Glutamatergic neuron (in vitro differentiated cells): ENCODE results near the gene C8G. TPM values are rescaled to one million over a fixed set of nuclear protein-coding genes. Genes with fewer than 3 reads are reported as not detected.

Source experiments
- DNase-seq: peaks from one replicate; pipeline ENCODE4 v3.0.0; 2022
- H3K27ac Mint-ChIP-seq: one replicate; pipeline ENCODE4 v1.8.0; 2020; ENCODE audit warnings: mild to moderate bottlenecking, mixed read lengths, inconsistent platforms; ENCODE audit not compliant: unreplicated experiment
- H3K27me3 Mint-ChIP-seq: one replicate; pipeline ENCODE4 v1.8.0; 2020; ENCODE audit warnings: mild to moderate bottlenecking, moderate library complexity, mixed read lengths, inconsistent platforms; ENCODE audit not compliant: unreplicated experiment
- H3K36me3 Mint-ChIP-seq: one replicate; pipeline ENCODE4 v1.8.0; 2020; ENCODE audit warnings: mild to moderate bottlenecking, mixed read lengths, inconsistent platforms; ENCODE audit not compliant: unreplicated experiment
- H3K4me1 Mint-ChIP-seq: one replicate; pipeline ENCODE4 v1.8.0; 2020; ENCODE audit warnings: mild to moderate bottlenecking, low read depth, mixed read lengths, inconsistent platforms; ENCODE audit not compliant: unreplicated experiment
- H3K4me3 Mint-ChIP-seq: one replicate; pipeline ENCODE4 v1.8.0; 2020; ENCODE audit warnings: mild to moderate bottlenecking, mixed read lengths, inconsistent platforms; ENCODE audit not compliant: unreplicated experiment
- H3K9me3 Mint-ChIP-seq: one replicate; pipeline ENCODE4 v1.8.0; 2020; ENCODE audit warnings: mild to moderate bottlenecking, moderate library complexity, mixed read lengths, inconsistent platforms; ENCODE audit not compliant: unreplicated experiment
- CTCF ChIP-seq: fragments of 200-600 bp; sonication (generic); IDR thresholded peaks from one replicate; pipeline ENCODE4 v1.5.0; 2021; ENCODE audit not compliant: partially characterized antibody, unreplicated experiment
- total RNA-seq: library from RNA; stranded (reverse); fragmentation: NEBNext Ultra II Directional; extraction: Animal tissue kit (Norgen Biotek cat#: 25700); gene quantifications from one replicate; pipeline ENCODE4 v1.2.1, GENCODE V29; 2021; ENCODE audit not compliant: unreplicated experiment

Gene C8G
- total RNA-seq, 1 donor from 2014 or later, result 14.5 TPM

DNA sequence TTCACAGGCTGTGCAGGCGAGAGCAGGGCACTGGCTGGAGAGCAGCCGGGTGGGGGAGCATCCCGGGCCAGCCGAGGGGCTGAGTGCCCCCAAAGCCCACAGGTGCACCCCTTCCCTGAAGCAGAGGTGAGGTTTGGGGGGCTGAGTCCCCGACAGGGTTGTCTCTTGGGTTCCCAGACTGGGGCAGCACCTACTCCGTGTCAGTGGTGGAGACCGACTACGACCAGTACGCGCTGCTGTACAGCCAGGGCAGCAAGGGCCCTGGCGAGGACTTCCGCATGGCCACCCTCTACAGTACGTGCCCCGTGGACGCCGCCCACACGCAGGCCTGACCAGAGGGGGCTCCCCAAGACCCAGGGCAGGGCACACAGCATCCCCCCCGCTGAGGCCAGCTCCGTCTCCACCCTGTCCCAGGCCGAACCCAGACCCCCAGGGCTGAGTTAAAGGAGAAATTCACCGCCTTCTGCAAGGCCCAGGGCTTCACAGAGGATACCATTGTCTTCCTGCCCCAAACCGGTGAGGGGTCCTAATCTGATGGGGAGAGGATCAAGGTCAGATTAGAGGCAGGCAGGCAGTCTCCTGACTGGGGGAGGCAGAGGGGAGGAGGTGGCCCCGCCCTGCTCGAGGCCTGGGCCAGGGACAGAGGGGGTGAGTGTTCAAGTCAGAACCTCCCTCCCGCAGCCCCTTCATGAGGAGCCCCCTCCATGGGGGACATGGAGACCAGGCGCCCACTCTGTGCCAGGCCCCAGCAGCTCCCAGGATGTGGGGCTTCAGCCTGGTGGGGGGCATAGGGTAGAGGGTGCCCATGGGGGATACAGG is 34.9 kb downstream of the C8G start:
- Mint-ChIP-seq H3K36me3 (no peaks in the 10 kb centered on the region), H3K27ac (no peak overlapping the region), H3K9me3 (peaks cover 7% of the 10 kb centered on the region), H3K4me1 (peaks cover 4% of the 10 kb centered on the region), H3K4me3 (no peak overlapping the region), H3K27me3 (peaks cover 5% of the 10 kb centered on the region)
- DNase-seq, result no peak
- no peak for TF ChIP-seq CTCF

DNA sequence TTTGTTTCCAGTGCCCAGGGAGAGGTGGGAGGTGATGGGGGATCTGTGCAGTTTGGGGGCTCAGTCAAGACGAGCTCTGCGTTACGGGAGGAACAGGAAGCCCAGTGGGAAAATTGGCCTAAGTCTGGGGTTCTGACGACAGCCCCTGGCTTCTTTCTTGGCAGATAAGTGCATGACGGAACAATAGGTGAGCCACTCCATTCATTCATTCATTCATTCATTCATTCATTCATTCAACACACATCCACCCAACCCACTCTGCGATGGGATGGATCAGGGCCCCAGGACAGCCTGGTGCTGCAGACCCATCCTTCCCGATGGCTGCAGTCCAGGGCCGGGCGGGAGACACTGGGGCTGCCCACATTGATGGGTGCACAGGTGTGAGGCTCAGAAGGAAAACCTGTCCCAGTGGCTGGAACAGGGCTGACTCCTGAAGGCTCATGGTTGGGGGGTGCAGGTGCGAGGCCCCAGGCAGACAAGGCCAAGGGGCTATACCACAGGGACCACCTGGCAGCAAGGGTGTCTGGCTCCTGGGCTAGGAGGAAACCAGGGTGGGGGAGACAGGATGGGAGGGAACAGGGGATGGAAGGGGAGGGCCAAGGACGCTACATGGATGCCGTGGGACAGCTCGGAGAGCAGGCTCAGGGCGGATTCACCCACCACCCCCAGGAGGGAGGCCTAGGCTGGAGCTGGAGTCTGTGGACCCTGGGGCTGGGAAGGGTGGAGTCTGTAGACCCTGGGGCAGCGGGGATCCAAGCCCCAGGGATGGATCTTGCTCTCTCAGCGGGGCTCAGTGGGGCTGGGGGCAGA is 35.8 kb downstream of the C8G start:
- peaks cover 4% of the 10 kb centered on the region for H3K4me1 Mint-ChIP-seq
- no peak overlapping the region for H3K4me3 Mint-ChIP-seq
- H3K9me3 Mint-ChIP-seq, result peaks cover 5% of the 10 kb centered on the region
- peaks cover 5% of the 10 kb centered on the region for H3K27me3 Mint-ChIP-seq
- DNase-seq, result no peak
- H3K27ac Mint-ChIP-seq, result no peak overlapping the region
- TF ChIP-seq CTCF, result no peak
- H3K36me3 Mint-ChIP-seq, result no peaks in the 10 kb centered on the region

- peaks cover 10% of the 10 kb centered on the region for H3K27me3 Mint-ChIP-seq
- peaks cover 7% of the 10 kb centered on the region for H3K9me3 Mint-ChIP-seq
- no peak for TF ChIP-seq CTCF
- no peaks in the 10 kb centered on the region for H3K36me3 Mint-ChIP-seq
- no peak overlapping the region for H3K4me3 Mint-ChIP-seq
- H3K4me1 Mint-ChIP-seq, result peaks cover 4% of the 10 kb centered on the region
- H3K27ac Mint-ChIP-seq, result no peak overlapping the region
- DNase-seq, result no peak
Measured at GRCh38 chr9:136981588-136982231, 36.7 kb downstream of the C8G start.

DNA sequence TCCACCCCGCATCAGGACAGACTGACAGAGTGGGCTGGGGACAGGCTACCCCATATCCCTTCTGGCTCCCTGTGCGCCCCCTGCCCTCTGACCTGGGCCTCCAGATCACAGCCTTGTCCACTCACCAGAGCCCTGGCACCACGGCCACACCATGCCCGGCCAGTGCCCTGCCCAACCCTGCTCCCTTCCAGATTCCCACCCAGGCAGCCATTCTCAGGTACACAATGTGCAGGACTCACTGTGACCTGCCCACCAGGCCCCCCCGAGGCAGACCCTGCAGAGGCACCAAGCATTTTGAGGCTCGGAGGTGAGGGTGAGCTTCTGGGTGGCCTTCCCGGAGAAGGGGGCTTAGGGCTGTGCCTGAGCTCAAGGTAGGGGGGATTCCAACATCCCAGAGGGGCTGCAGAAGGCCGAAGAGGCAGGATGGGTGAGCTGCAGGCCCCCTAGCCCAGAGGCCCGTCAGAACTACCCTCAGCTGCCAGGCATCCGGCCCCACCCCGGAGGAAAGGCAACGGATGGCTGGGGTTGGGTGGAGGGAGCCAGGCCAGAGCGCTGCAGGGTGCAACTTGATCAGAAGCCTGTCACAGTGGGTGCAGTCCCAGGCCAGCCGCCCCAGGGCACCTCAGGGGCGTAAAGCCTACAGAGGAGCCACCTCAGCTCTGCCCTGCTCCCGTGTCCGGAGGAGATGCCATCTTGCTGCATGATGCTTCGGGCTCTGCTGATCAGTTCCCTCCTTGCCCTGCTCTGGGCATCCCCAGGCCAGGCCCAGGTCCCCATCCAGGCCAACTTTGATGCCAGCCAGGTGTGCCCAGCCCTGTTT is 37.4 kb downstream of the C8G start, which contains the start of gene LCNL1:
Gene LCNL1, plus strand, starts transcription at position 762 of the 820 bp plus-strand sequence. CDS start 594 bp downstream, outside the sequence.
- no peak for TF ChIP-seq CTCF
- Mint-ChIP-seq H3K27me3 (peaks cover 11% of the 10 kb centered on the region), H3K36me3 (no peaks in the 10 kb centered on the region), H3K27ac (no peak within 1 kb of the TSS), H3K9me3 (peaks cover 7% of the 10 kb centered on the region), H3K4me1 (peaks cover 4% of the 10 kb centered on the region), H3K4me3 (peak within 1 kb of the TSS; percentile 43)
- DNase-seq, result no peak
